ENCODE data around the gene TSPAN4.

TSPAN4 gene

DNA sequence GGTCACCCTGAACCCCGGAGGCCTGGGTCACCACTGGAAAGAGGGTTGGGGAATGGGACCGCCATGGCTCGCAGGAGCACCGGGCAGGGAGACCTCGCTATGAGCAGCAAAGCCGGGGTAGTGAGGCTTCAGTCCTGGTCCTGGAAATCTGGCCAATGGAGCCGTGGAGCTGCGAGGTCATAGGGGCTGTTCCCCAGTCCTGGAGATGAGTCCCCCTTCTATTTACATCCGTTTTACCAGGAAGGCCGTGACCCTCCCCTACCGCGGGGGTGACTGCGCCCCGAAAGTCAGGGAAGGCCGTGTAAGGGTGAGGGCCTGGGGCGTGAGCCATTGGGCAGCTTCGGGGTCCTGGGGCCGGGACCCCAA is 38.1 kb upstream of the TSPAN4 start:
- H3K4me3 ChIP-seq (replicated peaks; ENCODE audit: low read depth, low read length), result peak overlapping the region; percentile 58
- TF ChIP-seq, protein P1, sequence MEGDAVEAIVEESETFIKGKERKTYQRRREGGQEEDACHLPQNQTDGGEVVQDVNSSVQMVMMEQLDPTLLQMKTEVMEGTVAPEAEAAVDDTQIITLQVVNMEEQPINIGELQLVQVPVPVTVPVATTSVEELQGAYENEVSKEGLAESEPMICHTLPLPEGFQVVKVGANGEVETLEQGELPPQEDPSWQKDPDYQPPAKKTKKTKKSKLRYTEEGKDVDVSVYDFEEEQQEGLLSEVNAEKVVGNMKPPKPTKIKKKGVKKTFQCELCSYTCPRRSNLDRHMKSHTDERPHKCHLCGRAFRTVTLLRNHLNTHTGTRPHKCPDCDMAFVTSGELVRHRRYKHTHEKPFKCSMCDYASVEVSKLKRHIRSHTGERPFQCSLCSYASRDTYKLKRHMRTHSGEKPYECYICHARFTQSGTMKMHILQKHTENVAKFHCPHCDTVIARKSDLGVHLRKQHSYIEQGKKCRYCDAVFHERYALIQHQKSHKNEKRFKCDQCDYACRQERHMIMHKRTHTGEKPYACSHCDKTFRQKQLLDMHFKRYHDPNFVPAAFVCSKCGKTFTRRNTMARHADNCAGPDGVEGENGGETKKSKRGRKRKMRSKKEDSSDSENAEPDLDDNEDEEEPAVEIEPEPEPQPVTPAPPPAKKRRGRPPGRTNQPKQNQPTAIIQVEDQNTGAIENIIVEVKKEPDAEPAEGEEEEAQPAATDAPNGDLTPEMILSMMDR (IDR thresholded peaks at IDR 0.05; ENCODE audit: low read length, missing control alignments), result no peak
- no peak for DNase-seq (ENCODE audit: low read depth)

DNA sequence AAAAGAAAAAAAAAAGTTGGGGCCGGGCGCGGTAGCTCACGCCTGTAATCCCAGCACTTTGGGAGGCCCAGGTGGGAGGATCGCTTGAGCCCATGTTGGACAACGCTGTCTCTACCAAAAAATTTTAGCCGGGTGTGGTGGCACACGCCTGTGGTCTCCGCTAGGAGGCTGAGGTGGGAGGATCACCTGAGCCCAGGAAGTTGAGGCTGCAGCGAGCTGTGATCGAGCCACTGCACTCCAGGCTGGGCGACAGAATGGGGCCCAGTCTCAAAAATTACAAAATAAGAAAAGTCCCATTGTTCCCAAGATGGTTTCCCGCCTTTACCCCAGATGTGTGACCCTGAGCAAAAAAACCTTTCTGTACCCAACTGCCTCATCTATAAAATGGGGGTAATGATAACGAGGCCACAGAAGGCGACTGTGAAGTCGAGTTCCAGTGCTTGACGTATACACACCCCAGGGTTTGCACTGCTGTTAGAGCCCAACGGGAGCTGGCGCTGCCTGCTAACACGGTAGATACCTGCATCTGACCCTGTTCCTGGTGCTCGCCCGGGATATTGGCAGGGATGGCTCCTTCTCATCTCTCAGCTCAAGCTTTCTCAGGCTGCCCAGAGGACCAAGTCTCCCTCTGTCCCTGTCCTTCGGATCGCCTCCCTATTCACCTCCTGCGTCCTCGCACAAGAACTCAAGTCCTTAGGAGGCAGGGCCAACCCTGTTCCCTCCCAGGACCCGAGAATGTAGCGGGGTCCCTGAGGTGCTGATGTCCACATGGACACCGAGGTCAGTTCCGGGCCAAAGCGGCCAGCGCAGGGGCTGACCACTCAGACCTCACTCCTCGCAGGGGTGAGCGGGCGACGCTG is 34.0 kb upstream of the TSPAN4 start:
- TF ChIP-seq, protein P1 (IDR thresholded peaks at IDR 0.05; ENCODE audit: low read length, missing control alignments), result no peak
- no peak for DNase-seq (ENCODE audit: low read depth)
- H3K4me3 ChIP-seq (replicated peaks; ENCODE audit: low read depth, low read length), result peak overlapping the region; percentile 90

DNA sequence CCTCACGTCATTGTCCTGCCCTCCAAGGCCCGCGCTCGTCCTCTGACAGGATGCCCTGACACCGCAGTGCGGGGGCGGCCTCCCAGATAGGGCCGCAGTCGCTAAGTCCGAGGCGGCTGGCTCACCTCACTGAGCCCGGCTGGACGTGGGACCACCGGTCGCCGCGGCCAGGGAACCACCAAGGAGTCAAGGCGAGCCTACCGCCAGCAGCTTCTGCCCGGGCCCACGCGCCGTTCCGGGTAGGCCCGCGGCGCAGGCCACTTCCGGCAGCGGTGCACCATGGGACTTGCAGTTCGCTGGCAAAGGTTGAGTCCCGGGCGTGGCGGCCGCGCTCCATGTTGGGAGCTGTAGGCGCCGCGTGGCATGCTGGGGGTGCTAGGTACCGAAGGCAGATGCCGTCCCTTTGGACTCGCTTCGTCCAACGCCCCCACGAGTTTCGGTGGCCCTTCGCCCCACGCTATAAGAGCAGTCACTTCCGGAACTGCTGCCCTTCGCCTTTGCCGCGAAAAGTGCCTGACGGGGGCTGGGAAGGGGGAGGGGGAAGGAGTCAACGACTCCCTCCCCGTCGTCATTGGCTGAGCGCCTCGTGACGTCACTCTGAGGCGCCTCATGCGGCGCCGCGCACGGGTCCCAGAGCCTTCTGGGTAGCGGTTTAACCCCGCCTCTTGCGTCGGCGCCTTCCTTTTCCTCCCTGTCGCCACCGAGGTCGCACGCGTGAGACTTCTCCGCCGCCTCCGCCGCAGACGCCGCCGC is 33.2 kb upstream of the TSPAN4 start, which contains the start of gene RPLP2:
TSS of gene RPLP2 (plus strand) at position 681 of the 753 bp plus-strand sequence. CDS start 268 bp downstream, outside the sequence.
- peak; percentile 97 for DNase-seq (ENCODE audit: low read depth)
- TF ChIP-seq, protein P1 (IDR thresholded peaks at IDR 0.05; ENCODE audit: low read length, missing control alignments), result no peak
- peak within 1 kb of the TSS; percentile 90 for H3K4me3 ChIP-seq (replicated peaks; ENCODE audit: low read depth, low read length)

DNA sequence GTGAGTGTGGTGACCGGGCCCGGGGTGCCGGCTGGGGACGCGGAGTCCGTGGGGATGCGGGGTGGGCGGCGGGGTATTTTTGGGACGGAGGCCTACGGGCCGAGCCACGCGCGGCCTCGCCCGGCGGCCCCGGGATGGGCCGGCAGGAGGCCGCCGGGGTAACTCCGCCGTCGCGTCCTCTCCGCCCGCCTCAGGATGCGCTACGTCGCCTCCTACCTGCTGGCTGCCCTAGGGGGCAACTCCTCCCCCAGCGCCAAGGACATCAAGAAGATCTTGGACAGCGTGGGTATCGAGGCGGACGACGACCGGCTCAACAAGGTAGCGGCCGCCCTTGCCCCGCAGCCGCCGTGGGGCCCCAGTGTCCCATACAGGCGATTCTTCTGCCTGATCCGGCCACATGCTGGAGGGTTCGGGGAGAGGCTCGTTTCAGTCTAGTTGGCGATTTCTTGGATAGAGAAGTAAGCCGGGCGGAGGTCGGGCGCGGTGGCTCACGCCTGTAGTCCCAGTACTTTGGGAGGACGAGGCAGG is 32.5 kb upstream of the TSPAN4 start:
- no peak for DNase-seq (ENCODE audit: low read depth)
- peak overlapping the region; percentile 90 for H3K4me3 ChIP-seq (replicated peaks; ENCODE audit: low read depth, low read length)
- TF ChIP-seq, protein P1 (IDR thresholded peaks at IDR 0.05; ENCODE audit: low read length, missing control alignments), result no peak

DNA sequence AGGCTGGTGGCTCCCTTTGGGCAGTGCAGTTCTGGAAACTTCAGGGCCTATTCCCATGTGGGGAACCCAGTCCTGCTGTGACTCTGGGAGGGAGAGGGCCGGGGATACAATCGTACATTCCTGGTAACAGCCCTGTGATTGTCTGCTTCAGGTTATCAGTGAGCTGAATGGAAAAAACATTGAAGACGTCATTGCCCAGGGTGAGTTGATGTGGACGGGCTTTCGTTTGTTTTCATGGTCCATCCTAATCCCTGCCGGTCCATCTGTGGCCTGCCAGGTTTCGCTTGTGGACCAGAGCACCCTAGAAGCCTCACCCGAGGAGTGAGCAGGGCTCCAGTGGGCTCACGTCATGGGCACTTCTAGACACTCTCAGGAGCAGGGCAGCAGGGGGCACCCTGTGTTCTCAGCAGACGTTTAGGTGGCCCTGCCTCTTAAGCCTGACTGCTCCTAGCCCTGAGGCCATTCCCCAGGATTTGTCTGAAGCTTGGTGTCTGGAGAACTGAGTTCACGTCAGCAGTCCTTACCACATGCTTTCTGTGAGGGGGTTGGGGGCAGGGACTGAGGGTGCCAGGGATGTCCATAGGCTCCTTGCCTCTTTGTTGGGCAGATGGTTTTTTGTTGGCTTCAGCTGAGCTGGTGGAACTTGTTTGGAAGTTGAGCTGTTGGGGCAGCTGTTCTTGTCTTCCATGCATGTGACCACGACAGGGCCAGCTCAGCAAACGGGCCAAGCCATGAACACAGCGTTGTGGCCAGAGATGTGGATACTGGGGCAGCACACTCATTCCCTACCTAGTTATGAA is 31.0 kb upstream of the TSPAN4 start:
- TF ChIP-seq, protein P1 (IDR thresholded peaks at IDR 0.05; ENCODE audit: low read length, missing control alignments), result no peak
- peak overlapping the region; percentile 90 for H3K4me3 ChIP-seq (replicated peaks; ENCODE audit: low read depth, low read length)
- peak; percentile 37 for DNase-seq (ENCODE audit: low read depth)

DNA sequence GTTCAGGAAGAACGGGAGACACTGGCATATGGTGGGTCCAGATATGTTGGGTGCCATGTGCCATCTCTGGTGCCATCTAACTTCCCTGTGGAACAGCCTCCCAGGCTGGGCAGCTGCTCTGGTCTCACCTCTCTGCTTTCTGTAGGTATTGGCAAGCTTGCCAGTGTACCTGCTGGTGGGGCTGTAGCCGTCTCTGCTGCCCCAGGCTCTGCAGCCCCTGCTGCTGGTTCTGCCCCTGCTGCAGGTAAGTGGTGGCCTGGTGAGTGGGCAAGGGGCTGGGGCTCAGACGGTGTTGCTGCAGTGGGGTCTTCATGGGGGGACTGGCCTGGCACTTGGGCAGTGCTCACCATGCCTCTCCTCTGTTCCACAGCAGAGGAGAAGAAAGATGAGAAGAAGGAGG is 30.3 kb upstream of the TSPAN4 start:
- no peak for DNase-seq (ENCODE audit: low read depth)
- TF ChIP-seq, protein P1 (IDR thresholded peaks at IDR 0.05; ENCODE audit: low read length, missing control alignments), result no peak
- H3K4me3 ChIP-seq (replicated peaks; ENCODE audit: low read depth, low read length), result no peak overlapping the region
